CD14-positive monocyte (primary cell): Measurements from ENCODE around the gene CFD. TPM values are rescaled to one million over a fixed set of nuclear protein-coding genes. Genes with fewer than 3 reads are reported as not detected.
A peak's percentile ranks its signal among the peaks of the same experiment; 100 is the strongest.

Experiments used
- DNase-seq, 3 donors: peaks; one replicate each; pipeline ENCODE4 v3.0.0-alpha.2; 2011 to 2022
- H2AFZ ChIP-seq: 2 replicates; pipeline ENCODE4 v1.6.0; 2012; ENCODE audit warnings: mild to moderate bottlenecking, low read depth, low read length, inconsistent platforms; ENCODE audit not compliant: insufficient read depth, poor library complexity, severe bottlenecking
- H3K27ac ChIP-seq, 2 donors: 1 replicate in 1 of 2; 2 replicates in 1 of 2; pipeline ENCODE4 v1.5.1; 2012 to 2013; ENCODE audit warnings: low read length in 2 of 2, control low read depth in 1 of 2, inconsistent platforms in 1 of 2, low read depth in 1 of 2, mild to moderate bottlenecking in 1 of 2
- H3K27me3 ChIP-seq, 2 donors: one replicate each; pipeline versions ENCODE4 v1.6.0 to v1.6.1; 2011 to 2013; ENCODE audit warnings: low read length in 2 of 2; ENCODE audit not compliant: control insufficient read depth in 2 of 2, insufficient read depth in 2 of 2
- H3K36me3 ChIP-seq, 2 donors: replicated peaks in 1 of 2; 1 replicate in 1 of 2; 2 replicates in 1 of 2; pipeline versions ENCODE4 v1.5.1 to v1.6.1; 2012 to 2013; ENCODE audit warnings: low read length in 2 of 2, control low read depth in 1 of 2, inconsistent platforms in 1 of 2, mild to moderate bottlenecking in 1 of 2; ENCODE audit not compliant: insufficient read depth in 2 of 2, control insufficient read depth in 1 of 2
- H3K4me1 ChIP-seq, 2 donors: 1 replicate in 1 of 2; 2 replicates in 1 of 2; pipeline versions ENCODE4 v1.5.1 to v1.6.1; 2012 to 2013; ENCODE audit warnings: low read length in 2 of 2, control low read depth in 1 of 2, inconsistent platforms in 1 of 2, mild to moderate bottlenecking in 1 of 2, moderate library complexity in 1 of 2; ENCODE audit not compliant: insufficient read depth in 2 of 2, control insufficient read depth in 1 of 2
- H3K4me2 ChIP-seq: replicated peaks from 2 replicates; pipeline ENCODE3; 2012; ENCODE audit warnings: low read length, moderate library complexity, mild to moderate bottlenecking; ENCODE audit not compliant: poor library complexity, severe bottlenecking; ENCODE audit errors: extremely low read depth
- H3K4me3 ChIP-seq, 3 experiments: fragments of 200-600 bp in 1 of 3; sonication (generic) in 1 of 3; replicated peaks in 1 of 3; 1 replicate in 2 of 3; 2 replicates in 1 of 3; pipeline ENCODE4 v1.5.1; 2011 to 2013; ENCODE audit warnings: low read length in 3 of 3, mild to moderate bottlenecking in 3 of 3, control low read depth in 2 of 3, low read depth in 2 of 3, inconsistent platforms in 1 of 3, moderate library complexity in 1 of 3
- H3K79me2 ChIP-seq: 2 replicates; pipeline ENCODE4 v1.6.0; 2012; ENCODE audit warnings: mild to moderate bottlenecking, control low read depth, inconsistent platforms, low read length, moderate library complexity; ENCODE audit not compliant: insufficient read depth
- H3K9ac ChIP-seq: 2 replicates; pipeline ENCODE4 v1.6.0; 2017; ENCODE audit warnings: low read length, mild to moderate bottlenecking; ENCODE audit not compliant: insufficient read depth, poor library complexity, severe bottlenecking
- H3K9me3 ChIP-seq, 2 donors: replicated peaks in 1 of 2; 1 replicate in 1 of 2; 2 replicates in 1 of 2; pipeline versions ENCODE4 v1.5.1 to v1.6.1; 2012 to 2013; ENCODE audit warnings: low read length in 2 of 2, control low read depth in 1 of 2; ENCODE audit not compliant: control insufficient read depth in 1 of 2, insufficient read depth in 1 of 2
- H4K20me1 ChIP-seq: 2 replicates; pipeline ENCODE4 v1.6.0; 2012; ENCODE audit warnings: mild to moderate bottlenecking, low read length, control low read depth, moderate library complexity; ENCODE audit not compliant: insufficient read depth
- H3K27ac Mint-ChIP-seq, 7 donors: one replicate each; pipeline ENCODE4 v1.8.0; 2020; ENCODE audit warnings: mild to moderate bottlenecking in 7 of 7, mixed read lengths in 7 of 7, moderate library complexity in 6 of 7, inconsistent platforms in 2 of 7
- H3K27me3 Mint-ChIP-seq, 3 donors: one replicate each; pipeline ENCODE4 v1.8.0; 2021 to 2022; ENCODE audit warnings: low read depth in 3 of 3, mild to moderate bottlenecking in 3 of 3, mixed read lengths in 3 of 3, moderate library complexity in 3 of 3, inconsistent platforms in 1 of 3
- H3K36me3 Mint-ChIP-seq, 2 donors: one replicate each; pipeline ENCODE4 v1.8.0; 2020; ENCODE audit warnings: mixed read lengths in 2 of 2, inconsistent platforms in 1 of 2, mild to moderate bottlenecking in 1 of 2
- H3K4me1 Mint-ChIP-seq: one replicate; pipeline ENCODE4 v1.8.0; 2020; ENCODE audit warnings: mild to moderate bottlenecking, mixed read lengths
- H3K4me3 Mint-ChIP-seq, 2 donors: one replicate each; pipeline ENCODE4 v1.8.0; 2020; ENCODE audit warnings: mild to moderate bottlenecking in 2 of 2, mixed read lengths in 2 of 2, moderate library complexity in 1 of 2
- H3K9me3 Mint-ChIP-seq, 7 donors: one replicate each; pipeline ENCODE4 v1.8.0; 2020 to 2022; ENCODE audit warnings: mixed read lengths in 7 of 7, mild to moderate bottlenecking in 6 of 7, moderate library complexity in 6 of 7, inconsistent platforms in 2 of 7
- CTCF ChIP-seq: fragments of 200-600 bp; IDR thresholded peaks from one replicate; pipeline ENCODE4 v1.8.0; 2022; ENCODE audit warnings: antibody characterized with exemption, mild to moderate bottlenecking
- WGBS: methylation state at CpG from one replicate; pipeline ENCODE4 v1.1.5; 2013; ENCODE audit warnings: missing lambda C conversion rate; ENCODE audit not compliant: insufficient coverage; 5-methylcytosine and 5-hydroxymethylcytosine counted together
- intact Hi-C, 2 donors: fragments of 100-400 bp; cut with micrococcal nuclease; formaldehyde crosslinking; loops; one replicate each; pipeline versions ENCODE4 v1.15.0 to v1.15.1; 2023
- polyA plus RNA-seq, 3 donors: library from polyadenylated mRNA; depleted of rRNA in 1 of 3; unstranded in 2 of 3; stranded (reverse) in 1 of 3; fragments of 300-500 nt in 2 of 3; fragments of >200 nt in 1 of 3; fragmentation: Illumina TruSeq in 2 of 3; gene quantifications; 1 replicate in 2 of 3; 2 replicates in 1 of 3; pipeline ENCODE4 v1.2.3, GENCODE V29; 2012 to 2021

CFD gene
- polyA plus RNA-seq, 3 donors, result 272 to 862 (median 654) TPM

- no peak overlapping the region for H3K4me2 ChIP-seq
- peaks cover 29% of the 10 kb centered on the region for H3K79me2 ChIP-seq
- peaks cover under 1% of the 10 kb centered on the region for H4K20me1 ChIP-seq
- Mint-ChIP-seq H3K27me3 (peaks cover 4 to 9% (median 6%) of the 10 kb centered on the region in 3 donors), H3K27ac (no peak overlapping the region), H3K9me3 (no peaks in the 10 kb centered on the region), H3K4me1 (peaks cover 34% of the 10 kb centered on the region), H3K4me3 (no peak overlapping the region), H3K36me3 (no peaks in the 10 kb centered on the region)
- no peak for TF ChIP-seq CTCF
- peaks cover 47 to 64% of the 10 kb centered on the region in 2 donors for H3K4me1 ChIP-seq
- DNase-seq, result no peak
- no peak overlapping the region for H2AFZ ChIP-seq
- WGBS, result 76% methylated on average over 36 of the region's 40 CpGs
- H3K27me3 ChIP-seq, result peaks cover 0 to 2% of the 10 kb centered on the region in 2 donors
- H3K9me3 ChIP-seq, result no peaks in the 10 kb centered on the region
- no peak overlapping the region for H3K27ac ChIP-seq
- H3K36me3 ChIP-seq, result no peaks in the 10 kb centered on the region
- no peak overlapping the region for H3K9ac ChIP-seq
- intact Hi-C loops, result loop anchor here in 1 of 2 donors (2.0 kb wide), 1 partner anchor 63 kb away; no protein-coding TSS in a partner anchor
- H3K4me3 ChIP-seq, result no peak overlapping the region
Measured at GRCh38 chr19:855566-856120, 3.8 kb upstream of the CFD start.

GRCh38 chr19:858284-858683, 1.2 kb upstream of the CFD start:
- Histone ChIP-seq H3K4me1 (peaks cover 44 to 64% of the 10 kb centered on the region in 2 donors), H4K20me1 (peaks cover 27% of the 10 kb centered on the region), H3K79me2 (peaks cover 20% of the 10 kb centered on the region), H3K9me3 (no peaks in the 10 kb centered on the region), H3K27me3 (no peaks in the 10 kb centered on the region), H2AFZ (no peak overlapping the region), H3K27ac (peak overlapping the region in 1 of 2 donors; percentile 45), H3K9ac (no peak overlapping the region), H3K36me3 (no peaks in the 10 kb centered on the region), H3K4me2 (no peak overlapping the region), H3K4me3 (no peak overlapping the region)
- H3K4me3 Mint-ChIP-seq, result no peak overlapping the region
- no peak for DNase-seq
- WGBS, result no CpG with 5 or more reads among the region's 9 CpGs
- peaks cover 28% of the 10 kb centered on the region for H3K4me1 Mint-ChIP-seq
- H3K9me3 Mint-ChIP-seq, result no peaks in the 10 kb centered on the region
- no peaks in the 10 kb centered on the region for H3K36me3 Mint-ChIP-seq
- peak overlapping the region; percentile 61 to 94 (median 82) for H3K27ac Mint-ChIP-seq
- intact Hi-C loops, result no loop called here
- no peak for TF ChIP-seq CTCF
- H3K27me3 Mint-ChIP-seq, result peaks cover 0 to 3% (median 2%) of the 10 kb centered on the region in 3 donors
